Measurements from ENCODE around the gene BMPR1A.

GRCh38 chr10:86963341-86963919, 207.0 kb downstream of the BMPR1A start:
- TF ChIP-seq ATF2 (CRISPR knock-in tag; IDR thresholded peaks at IDR 0.05) (no peak), ZNF138 (CRISPR knock-in tag; IDR thresholded peaks at IDR 0.05; ENCODE audit: low read depth) (no peak), ZFP1 (CRISPR knock-in tag; IDR thresholded peaks at IDR 0.05) (no peak), KLF6 (CRISPR knock-in tag; IDR thresholded peaks at IDR 0.05) (no peak), ZNF282 (IDR thresholded peaks at IDR 0.05; ENCODE audit: partially characterized antibody) (no peak), HNRNPH1 (optimal IDR thresholded peaks at IDR 0.05; ENCODE audit: low read depth, low read length) (no peak), ZFX (CRISPR knock-in tag; IDR thresholded peaks at IDR 0.05; ENCODE audit: low read depth) (no peak), SRF (IDR thresholded peaks at IDR 0.05; ENCODE audit: low read depth, low read length) (no peak), FOSL1 (CRISPR knock-in tag; IDR thresholded peaks at IDR 0.05; ENCODE audit: borderline replicate concordance) (no peak), JUND (CRISPR knock-in tag; IDR thresholded peaks at IDR 0.05) (no peak), POLR2AphosphoS5 (IDR thresholded peaks at IDR 0.05; ENCODE audit: low read depth, low read length) (no peak), CREB1 (IDR thresholded peaks at IDR 0.05) (no peak), CREB1 (CRISPR knock-in tag; IDR thresholded peaks at IDR 0.05) (no peak), TARDBP (CRISPR knock-in tag; IDR thresholded peaks at IDR 0.05) (no peak)

All from HepG2 (cell line).